ENCODE data around the gene KIF1B. TPM values are rescaled to one million over a fixed set of nuclear protein-coding genes. Genes with fewer than 3 reads are reported as not detected.
A peak's percentile ranks its signal among the peaks of the same experiment; 100 is the strongest.

The KIF1B gene
- total RNA-seq: 10 to 100 TPM; 12.3 to 17.0 (median 16.6) TPM

GRCh38 chr1:10209905-10210810, at the start of gene KIF1B:
Gene KIF1B, plus strand, starts transcription at chr1:10210570. Its CDS starts 21,759 bp downstream, at chr1:10232329.
- DNase-seq: peak; percentile 96
- no peaks in the 10 kb centered on the region for H3K9me3 Mint-ChIP-seq
- H3K36me3 Mint-ChIP-seq (ENCODE audit: insufficient read depth): no peaks in the 10 kb centered on the region
- no peaks in the 10 kb centered on the region for H3K27me3 Mint-ChIP-seq (ENCODE audit: low read depth)
- peaks cover 26% of the 10 kb centered on the region for H3K4me1 Mint-ChIP-seq (ENCODE audit: low read depth)
- ATAC-seq: peak; percentile 98
- H3K4me3 Mint-ChIP-seq: peak within 1 kb of the TSS; percentile 89

GRCh38 chr1:10160907-10161490, 49.4 kb upstream of the KIF1B start:
- no peaks in the 10 kb centered on the region for H3K27me3 Mint-ChIP-seq (ENCODE audit: low read depth)
- DNase-seq (no peak), ATAC-seq (no peak)
- no peaks in the 10 kb centered on the region for H3K4me1 Mint-ChIP-seq (ENCODE audit: low read depth)
- peaks cover 16% of the 10 kb centered on the region for H3K36me3 Mint-ChIP-seq (ENCODE audit: insufficient read depth)
- H3K4me3 Mint-ChIP-seq: no peak overlapping the region
- no peaks in the 10 kb centered on the region for H3K9me3 Mint-ChIP-seq

- no peaks in the 10 kb centered on the region for H3K9me3 Mint-ChIP-seq
- no peaks in the 10 kb centered on the region for H3K4me1 Mint-ChIP-seq (ENCODE audit: low read depth)
- no peak overlapping the region for H3K4me3 Mint-ChIP-seq
- H3K27me3 Mint-ChIP-seq (ENCODE audit: low read depth): no peaks in the 10 kb centered on the region
- ATAC-seq (no peak), DNase-seq (no peak)
- peaks cover 17% of the 10 kb centered on the region for H3K36me3 Mint-ChIP-seq (ENCODE audit: insufficient read depth)
Observed at GRCh38 chr1:10161541-10162290, 48.7 kb upstream of the KIF1B start.

- Mint-ChIP-seq H3K9me3 (no peaks in the 10 kb centered on the region), H3K4me3 (no peak overlapping the region), H3K4me1 (ENCODE audit: low read depth) (peaks cover 34% of the 10 kb centered on the region), H3K36me3 (ENCODE audit: insufficient read depth) (peaks cover 46% of the 10 kb centered on the region), H3K27me3 (ENCODE audit: low read depth) (no peaks in the 10 kb centered on the region)
- no peak for ATAC-seq
- DNase-seq: no peak
Observed at GRCh38 chr1:10168912-10169514, 41.4 kb upstream of the KIF1B start.

- H3K36me3 Mint-ChIP-seq (ENCODE audit: insufficient read depth): peaks cover 45% of the 10 kb centered on the region
- H3K4me1 Mint-ChIP-seq (ENCODE audit: low read depth): peaks cover 34% of the 10 kb centered on the region
- DNase-seq (no peak), ATAC-seq (peak; percentile 94)
- H3K4me3 Mint-ChIP-seq: no peak overlapping the region
- no peaks in the 10 kb centered on the region for H3K27me3 Mint-ChIP-seq (ENCODE audit: low read depth)
- peaks cover 4% of the 10 kb centered on the region for H3K9me3 Mint-ChIP-seq
Observed at GRCh38 chr1:10170239-10170574, 40.2 kb upstream of the KIF1B start.

- Mint-ChIP-seq H3K27me3 (ENCODE audit: low read depth) (no peaks in the 10 kb centered on the region), H3K4me3 (no peak overlapping the region), H3K36me3 (ENCODE audit: insufficient read depth) (peaks cover 46% of the 10 kb centered on the region), H3K4me1 (ENCODE audit: low read depth) (peaks cover 34% of the 10 kb centered on the region), H3K9me3 (peaks cover 10% of the 10 kb centered on the region)
- ATAC-seq (no peak), DNase-seq (no peak)
Observed at GRCh38 chr1:10171105-10171767, 39.1 kb upstream of the KIF1B start.

- Mint-ChIP-seq H3K4me3 (no peak overlapping the region), H3K9me3 (peaks cover 10% of the 10 kb centered on the region), H3K36me3 (ENCODE audit: insufficient read depth) (peaks cover 46% of the 10 kb centered on the region), H3K27me3 (ENCODE audit: low read depth) (no peaks in the 10 kb centered on the region), H3K4me1 (ENCODE audit: low read depth) (peaks cover 34% of the 10 kb centered on the region)
- ATAC-seq: no peak
- DNase-seq: no peak
Observed at GRCh38 chr1:10171995-10172669, 38.2 kb upstream of the KIF1B start.

GRCh38 chr1:10173582-10173981, 36.8 kb upstream of the KIF1B start:
- no peak for ATAC-seq
- Mint-ChIP-seq H3K9me3 (peaks cover 10% of the 10 kb centered on the region), H3K27me3 (ENCODE audit: low read depth) (no peaks in the 10 kb centered on the region), H3K4me1 (ENCODE audit: low read depth) (peaks cover 30% of the 10 kb centered on the region), H3K4me3 (no peak overlapping the region), H3K36me3 (ENCODE audit: insufficient read depth) (peaks cover 38% of the 10 kb centered on the region)
- DNase-seq: no peak

- no peaks in the 10 kb centered on the region for H3K4me1 Mint-ChIP-seq (ENCODE audit: low read depth)
- H3K4me3 Mint-ChIP-seq: no peak overlapping the region
- ATAC-seq (no peak), DNase-seq (no peak)
- peaks cover 32% of the 10 kb centered on the region for H3K36me3 Mint-ChIP-seq (ENCODE audit: insufficient read depth)
- H3K9me3 Mint-ChIP-seq: peaks cover 10% of the 10 kb centered on the region
- no peaks in the 10 kb centered on the region for H3K27me3 Mint-ChIP-seq (ENCODE audit: low read depth)
Observed at GRCh38 chr1:10177876-10178275, 32.5 kb upstream of the KIF1B start.

- no peaks in the 10 kb centered on the region for H3K4me1 Mint-ChIP-seq (ENCODE audit: low read depth)
- no peak for DNase-seq
Observed at GRCh38 chr1:10178597-10179405, 31.6 kb upstream of the KIF1B start.

GRCh38 chr1:10179406-10180091, 30.8 kb upstream of the KIF1B start:
- Mint-ChIP-seq H3K4me1 (ENCODE audit: low read depth) (no peaks in the 10 kb centered on the region), H3K4me3 (no peak overlapping the region), H3K27me3 (ENCODE audit: low read depth) (no peaks in the 10 kb centered on the region), H3K36me3 (ENCODE audit: insufficient read depth) (peaks cover 28% of the 10 kb centered on the region), H3K9me3 (peaks cover 10% of the 10 kb centered on the region)
- DNase-seq (no peak), ATAC-seq (no peak)

More at GRCh38 chr1:10178597-10179405, 31.6 kb upstream of the KIF1B start:
- ATAC-seq: no peak
- no peak overlapping the region for H3K4me3 Mint-ChIP-seq
- peaks cover 29% of the 10 kb centered on the region for H3K36me3 Mint-ChIP-seq (ENCODE audit: insufficient read depth)
- no peaks in the 10 kb centered on the region for H3K27me3 Mint-ChIP-seq (ENCODE audit: low read depth)
- H3K9me3 Mint-ChIP-seq: peaks cover 10% of the 10 kb centered on the region

GRCh38 chr1:10181154-10181553, 29.2 kb upstream of the KIF1B start:
- Mint-ChIP-seq H3K9me3 (peaks cover under 1% of the 10 kb centered on the region), H3K4me1 (ENCODE audit: low read depth) (no peaks in the 10 kb centered on the region), H3K4me3 (no peak overlapping the region), H3K27me3 (ENCODE audit: low read depth) (no peaks in the 10 kb centered on the region), H3K36me3 (ENCODE audit: insufficient read depth) (peaks cover 17% of the 10 kb centered on the region)
- no peak for DNase-seq
- ATAC-seq: no peak
